HG03558 (cell line): ENCODE data around the gene FLT4.

Experiments
- ATAC-seq: cut with Tn5 transposase; IDR thresholded peaks from one replicate; pipeline ENCODE4 v1.9.1; 2021; ENCODE audit warnings: moderate number of reproducible peaks; ENCODE audit not compliant: unreplicated experiment; ENCODE audit errors: extremely low read depth

Gene FLT4

DNA sequence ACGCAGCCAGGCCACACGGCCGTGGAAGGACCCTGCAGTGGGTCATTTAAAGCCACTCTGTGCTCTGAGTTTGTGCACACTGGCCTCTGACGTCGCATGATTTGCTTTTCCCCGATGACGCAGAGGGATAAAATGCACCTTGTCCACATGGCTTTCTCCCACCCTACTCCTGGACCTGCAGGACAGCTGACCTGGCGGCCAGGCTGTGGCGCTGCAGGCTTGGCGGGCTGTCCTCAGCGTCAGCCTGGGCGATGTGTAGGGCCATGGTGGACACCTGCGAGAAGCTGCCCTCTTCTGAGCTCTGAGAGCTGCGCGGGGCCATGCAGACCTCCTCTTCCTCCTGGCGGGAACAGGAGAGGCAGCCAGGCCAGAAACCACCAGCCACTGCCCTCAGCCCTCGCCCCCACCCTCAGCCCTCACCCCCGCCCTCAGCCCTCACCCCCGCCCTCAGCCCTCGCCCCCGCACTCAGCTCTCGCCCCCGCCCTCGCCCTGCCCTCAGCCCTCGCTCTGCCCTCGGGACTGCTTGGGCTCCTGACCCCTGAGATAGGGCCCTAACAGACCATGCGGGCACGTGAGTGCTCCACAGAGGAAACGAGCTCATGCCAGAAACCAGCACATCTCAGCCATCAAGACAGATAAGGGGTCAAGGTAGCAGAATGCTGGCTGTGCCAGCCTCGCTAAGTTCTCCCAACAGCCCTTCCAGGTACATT lies 38.1 kb downstream of the FLT4 start:
- no peak for ATAC-seq

DNA sequence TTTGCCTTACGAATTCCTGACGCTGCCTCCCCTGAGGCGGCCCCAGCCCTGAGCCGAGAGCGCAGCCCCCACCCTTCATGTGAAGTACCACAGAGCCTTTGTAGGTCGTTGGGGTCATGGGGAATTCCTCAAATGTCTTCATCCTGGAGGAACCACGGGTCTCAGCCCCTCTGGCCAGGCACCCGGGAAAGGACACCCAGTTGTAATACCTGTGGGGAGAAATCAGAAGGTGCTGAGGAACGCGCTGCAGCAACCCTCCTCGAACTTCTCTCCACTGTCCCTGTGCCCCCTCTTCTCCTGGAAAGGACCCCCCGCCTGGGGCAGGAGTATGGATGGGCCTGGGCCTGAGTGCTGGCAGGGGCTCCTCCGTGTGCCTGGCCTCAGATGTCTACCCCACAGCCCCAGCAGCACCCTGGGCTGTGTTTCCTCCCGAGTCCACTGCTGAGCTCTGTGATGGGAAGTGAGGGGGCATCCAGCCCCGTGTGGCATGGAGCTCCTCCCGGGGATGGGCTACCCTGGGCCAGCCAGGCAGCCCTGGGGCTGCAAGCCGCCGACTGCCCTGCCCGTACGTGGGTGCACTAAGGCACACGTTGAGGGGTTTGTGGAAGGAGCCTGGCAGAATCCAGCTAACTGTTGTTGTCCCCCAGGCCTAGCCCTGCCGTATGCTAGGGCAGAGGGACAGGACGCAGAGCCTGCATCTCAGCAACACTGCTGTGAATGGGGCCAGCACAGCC lies 39.4 kb downstream of the FLT4 start:
- ATAC-seq, result no peak

DNA sequence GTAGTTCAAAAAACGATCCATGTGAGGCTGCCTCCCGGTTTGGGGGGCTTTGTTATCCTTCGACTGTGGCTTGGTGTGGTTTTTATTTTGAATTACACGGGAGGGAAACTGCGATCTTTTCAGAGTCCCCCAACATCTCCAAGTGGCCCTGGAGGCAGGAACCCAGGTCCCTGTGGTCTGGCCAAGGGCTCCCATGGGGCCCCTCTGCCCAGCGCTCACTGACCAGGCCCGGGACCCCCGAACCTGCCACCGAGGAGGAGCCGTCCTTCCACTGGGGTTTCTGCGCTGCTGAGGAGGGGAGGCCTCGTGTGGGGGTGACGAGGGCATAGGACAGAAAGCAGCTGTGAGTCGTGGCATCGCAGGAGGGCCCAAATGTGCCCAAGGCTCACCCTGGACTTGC lies 40.0 kb downstream of the FLT4 start:
- ATAC-seq, result no peak

DNA sequence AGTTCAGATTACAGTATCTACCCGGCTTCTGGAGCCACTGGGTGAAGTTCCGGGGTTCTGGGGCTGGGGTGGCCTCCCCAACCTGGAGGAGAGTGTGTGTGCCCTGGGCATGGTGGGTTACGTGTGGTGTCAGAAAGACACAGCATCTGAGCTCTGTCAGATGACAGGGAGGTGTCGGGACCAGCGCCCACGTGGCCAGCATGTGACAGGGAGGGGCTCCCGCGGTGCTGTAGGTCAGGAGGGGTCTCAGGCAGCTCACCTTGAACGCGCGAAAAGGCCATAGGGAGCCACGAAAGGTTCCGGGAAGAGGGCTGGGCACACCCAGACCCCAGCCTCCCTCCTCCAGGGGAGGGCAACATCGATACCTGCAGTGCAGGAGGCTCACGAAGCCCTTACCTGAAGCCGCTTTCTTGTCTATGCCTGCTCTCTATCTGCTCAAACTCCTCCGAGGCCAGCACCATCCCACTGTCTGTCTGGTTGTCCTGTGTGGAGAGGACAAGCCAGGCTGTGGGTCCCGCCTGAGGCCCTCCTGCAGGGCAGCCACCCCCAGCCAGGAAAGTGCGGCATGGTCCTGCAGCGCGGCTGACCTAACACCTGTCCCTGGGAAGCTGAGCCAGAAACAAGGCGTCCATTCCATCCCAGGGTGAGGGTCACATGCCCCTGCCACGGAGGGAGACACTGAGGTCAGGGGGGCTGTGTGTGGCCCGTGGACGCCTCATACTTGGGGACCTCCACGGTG lies 40.7 kb downstream of the FLT4 start:
- ATAC-seq, result no peak

DNA sequence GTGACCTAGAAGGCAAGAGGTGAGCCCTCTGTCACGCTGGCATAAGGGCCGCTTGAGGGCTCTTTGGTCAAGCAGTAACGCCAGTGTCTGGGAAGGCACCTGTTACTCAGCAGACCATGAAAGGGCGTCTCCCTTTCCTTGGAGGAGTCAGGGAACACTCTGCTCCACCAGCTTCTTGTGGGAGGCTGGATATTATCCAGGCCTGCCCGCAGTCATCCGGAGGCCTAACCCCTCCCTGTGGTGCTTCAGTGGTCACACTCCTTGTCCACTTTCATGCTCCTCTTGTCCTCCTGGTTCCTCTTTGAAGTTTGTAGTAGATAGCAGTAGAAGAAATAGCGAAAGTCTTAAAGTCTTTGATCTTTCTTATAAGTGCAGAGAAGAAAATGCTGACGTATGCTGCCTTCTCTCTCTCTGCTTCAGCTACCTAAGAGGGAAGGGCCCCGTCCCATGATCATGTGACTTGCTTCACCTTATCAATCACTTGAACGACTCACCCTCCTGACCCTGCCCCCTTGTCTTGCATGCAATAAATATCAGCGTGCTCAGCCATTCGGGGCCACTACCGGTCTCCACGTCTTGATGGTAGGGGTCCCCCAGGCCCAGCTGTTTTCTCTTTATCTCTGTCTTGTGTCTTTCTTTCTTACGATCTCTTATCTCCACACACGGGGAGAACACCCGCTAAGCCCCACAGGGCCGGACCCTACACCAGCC lies 41.4 kb downstream of the FLT4 start:
- no peak for ATAC-seq

DNA sequence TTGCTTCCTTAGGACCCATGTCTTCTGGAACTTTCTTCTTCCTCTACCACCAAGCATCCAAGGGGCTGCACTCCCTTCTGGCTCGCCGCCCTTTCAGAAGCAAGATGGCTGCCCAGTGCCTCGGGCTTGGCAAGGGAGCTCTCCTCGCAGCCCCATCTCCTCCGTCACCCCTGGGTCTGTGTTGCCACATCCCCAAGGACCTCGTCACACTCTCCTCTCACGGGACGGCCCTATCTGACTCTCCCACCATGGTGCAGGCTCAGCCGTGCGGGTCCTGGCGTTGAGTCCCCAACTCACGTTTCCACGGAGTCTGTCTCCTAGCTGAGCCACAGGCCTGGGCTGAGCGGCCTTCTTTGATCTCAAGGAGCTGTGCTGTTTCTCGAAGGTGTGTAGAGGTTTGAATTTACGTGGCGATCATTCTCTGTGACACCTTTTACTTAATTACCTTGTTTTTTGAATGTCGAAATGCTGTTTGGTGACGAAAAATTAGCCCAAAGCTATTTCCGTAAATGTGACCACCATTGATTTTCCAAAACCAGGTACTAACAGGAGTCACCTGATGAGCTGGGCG lies 43.1 kb downstream of the FLT4 start:
- no peak for ATAC-seq

DNA sequence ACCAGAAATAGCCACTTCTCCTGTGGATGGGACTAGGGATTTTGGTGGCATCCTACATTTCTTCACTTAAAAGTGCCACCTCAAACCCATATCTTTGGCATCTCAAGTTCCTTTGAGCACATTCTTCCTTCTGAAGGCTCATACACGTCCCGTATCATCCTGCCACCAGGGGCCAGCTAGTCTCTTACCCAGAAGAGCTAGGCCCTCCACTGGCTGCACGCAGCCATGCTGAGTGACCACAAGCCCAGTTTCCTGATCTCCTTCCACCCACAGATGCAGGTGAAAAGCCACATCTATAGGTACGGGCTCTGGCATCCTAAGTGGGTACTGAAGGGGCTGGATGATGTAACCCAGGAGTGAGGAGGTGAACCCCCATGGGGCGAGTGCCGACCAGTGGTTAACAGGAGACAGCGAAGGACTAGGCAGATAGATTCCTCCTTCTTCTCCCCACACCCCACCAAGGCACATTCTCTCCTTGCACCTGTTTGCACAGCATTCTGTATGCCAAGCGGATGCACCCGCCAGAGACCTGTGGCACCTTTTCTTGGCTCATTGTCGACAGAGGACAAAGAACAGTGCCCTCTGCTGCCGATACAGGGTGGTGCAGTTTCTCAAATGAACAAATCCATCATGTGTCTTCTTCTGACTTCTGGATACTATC lies 43.7 kb downstream of the FLT4 start:
- ATAC-seq, result no peak

DNA sequence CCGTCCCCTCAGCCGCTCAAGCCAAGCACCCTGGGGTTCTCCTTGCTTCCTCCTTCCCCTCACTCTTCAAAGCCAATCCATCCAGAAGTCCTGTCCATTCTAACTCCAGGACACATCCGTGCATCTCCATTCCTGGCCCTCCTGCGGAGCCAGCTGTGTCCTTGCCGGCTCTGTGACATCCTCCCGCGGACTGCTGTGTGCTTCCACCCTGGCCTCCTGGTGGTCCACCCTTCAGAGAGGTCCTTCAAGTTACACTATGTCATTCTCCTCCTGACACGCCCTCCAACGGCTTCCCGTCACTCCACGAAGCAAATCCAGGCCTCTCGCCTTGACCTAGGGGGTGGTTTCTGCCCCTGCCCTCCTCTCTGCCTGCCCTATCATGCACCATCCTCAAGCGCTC lies 45.1 kb downstream of the FLT4 start:
- no peak for ATAC-seq

DNA sequence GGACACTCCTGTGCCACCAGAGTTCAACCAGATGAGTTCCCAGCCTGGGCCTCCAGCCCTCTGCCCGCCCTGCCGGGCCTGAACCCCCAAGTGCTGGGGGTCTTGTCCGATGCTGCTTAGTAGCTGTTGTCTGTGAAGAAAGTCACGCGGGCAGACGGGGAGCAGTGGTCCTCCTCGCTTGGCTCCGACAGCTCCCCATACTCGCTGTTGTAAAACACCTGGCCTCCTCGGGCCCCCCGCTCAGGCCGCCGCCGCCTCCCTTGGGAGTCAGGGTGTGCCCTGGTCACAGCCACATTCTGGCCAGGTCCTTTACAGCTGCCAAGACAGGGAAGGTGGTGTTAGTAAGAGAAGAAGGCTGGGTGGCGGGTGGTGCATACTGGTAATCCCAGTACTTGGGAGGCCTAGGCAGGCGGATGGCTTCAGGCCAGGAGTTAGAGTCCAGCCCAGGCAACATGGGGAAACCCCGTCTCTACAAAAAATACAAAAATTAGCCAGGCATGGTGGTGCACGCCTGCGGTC lies 46.3 kb downstream of the FLT4 start:
- ATAC-seq, result no peak

DNA sequence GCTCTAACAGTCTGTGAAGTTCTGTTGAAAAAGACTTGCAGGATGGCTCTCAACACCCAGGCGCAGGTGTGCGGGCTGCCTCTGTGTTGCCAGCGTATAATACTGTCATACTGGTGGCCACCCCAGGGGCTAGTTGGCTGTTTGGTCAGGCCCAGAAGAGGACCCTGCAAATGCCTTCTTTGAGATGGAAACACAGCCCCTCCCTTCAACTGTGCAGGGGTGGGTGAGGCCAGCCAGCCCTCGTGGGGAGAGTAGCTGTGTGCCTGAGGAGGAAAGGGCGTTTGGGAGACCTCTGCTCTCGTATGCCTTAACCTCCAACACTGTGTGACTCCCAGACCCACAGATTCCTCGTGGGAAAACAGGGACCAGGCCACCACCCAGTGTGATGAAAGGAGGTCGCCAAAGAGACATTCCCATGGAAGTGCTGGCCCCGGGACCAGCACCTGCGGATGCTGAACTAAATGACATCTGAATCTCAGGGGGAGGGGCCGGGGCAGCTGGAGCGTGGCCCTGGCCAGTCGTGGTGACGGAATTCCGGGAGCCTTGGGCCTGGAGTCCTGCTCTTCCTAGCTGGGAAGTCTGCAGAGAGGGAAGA lies 46.8 kb downstream of the FLT4 start:
- ATAC-seq, result no peak

DNA sequence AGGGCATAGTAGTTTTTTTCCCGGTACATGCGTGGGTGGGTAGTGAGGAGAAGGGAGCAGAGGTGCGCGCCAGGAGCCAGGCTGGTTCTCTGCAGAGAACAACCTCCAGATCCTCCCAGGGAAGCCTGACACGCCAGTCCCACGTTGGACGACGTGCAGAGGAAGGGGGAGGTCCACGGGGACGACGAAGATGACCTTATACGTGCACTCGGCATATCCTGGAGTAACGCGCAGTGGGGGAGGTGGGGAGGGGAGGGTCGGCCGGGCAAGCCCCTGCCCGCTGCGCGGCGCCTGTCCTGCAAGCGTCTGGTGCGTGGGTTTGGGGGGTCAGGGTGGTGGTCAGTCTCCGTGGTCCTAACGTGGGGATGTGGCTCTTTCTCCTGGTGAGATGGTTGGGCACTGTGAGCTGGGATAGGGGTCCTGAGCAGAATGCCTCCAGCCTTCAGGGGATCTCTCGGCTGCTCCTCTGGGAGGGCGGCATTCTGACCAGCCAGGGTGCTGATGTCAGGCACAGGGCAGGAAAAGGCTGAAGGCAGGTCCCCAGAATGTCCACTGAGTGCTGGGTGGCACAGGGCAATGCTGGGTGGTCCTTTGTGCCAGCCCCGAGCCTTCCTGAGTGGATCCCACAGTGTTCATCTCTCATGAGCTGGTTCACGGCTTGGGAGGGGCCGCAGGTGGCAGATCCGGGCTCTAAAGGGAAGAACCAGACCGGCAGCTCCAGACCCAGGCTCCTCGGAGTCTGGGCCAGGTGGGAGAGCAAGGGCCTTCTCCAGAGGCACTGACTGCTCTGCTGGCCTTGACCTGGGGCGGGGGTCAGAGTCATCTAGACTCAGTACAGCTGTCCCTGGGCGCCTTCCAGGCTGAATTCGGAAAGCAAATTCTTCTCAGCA lies 47.6 kb downstream of the FLT4 start:
- no peak for ATAC-seq

DNA sequence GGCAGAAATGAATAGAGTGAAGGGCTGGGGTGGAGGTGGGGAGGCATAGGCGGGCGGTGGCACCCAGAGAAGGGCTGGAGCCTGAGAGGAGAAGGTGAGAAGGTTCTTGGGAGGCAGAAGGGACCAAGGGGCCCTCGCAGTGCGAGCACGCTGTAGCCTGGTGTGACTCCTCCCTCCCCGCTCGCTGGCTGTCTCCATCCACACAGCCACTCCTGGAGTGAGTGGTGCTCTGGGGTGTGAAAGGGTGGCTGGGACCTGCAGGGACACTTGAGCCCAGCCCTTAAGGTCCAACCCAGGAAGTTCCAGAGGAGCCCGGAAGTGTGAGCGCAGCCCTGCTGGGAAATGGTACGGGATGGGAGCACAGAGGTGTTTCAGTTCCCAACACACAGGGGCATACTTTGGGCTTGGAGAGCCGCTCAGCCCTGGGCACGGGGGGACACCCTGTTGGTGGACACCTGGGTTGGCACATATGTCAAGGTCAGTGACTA lies 48.8 kb downstream of the FLT4 start:
- no peak for ATAC-seq

DNA sequence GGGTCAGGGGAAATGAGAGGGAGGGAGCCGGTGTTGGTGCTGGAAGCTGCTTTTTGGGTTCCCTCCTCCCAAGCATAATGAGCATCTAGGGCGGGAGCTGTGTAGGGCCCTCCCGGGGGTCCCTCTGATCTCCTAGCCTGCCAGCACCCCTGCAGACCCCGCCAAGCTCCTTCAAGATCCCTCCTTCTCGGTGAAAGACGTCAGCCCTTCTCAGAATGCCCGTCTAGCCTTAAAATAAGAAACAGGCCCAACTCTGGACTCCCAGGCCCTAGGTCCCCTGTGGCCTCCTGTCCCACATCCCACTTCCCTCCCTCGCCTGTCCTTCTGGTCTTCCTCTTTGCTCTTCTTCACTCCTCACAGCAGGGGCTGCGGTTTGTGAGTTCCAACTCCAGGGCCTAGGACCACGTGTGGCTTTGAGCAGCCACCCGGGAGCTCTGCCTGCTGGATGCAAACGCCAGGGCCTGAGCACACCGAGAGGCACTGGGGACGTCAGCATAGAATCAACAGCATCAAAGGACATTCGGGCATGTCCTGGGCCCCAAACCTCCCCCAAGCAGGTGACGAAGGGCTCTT lies 49.3 kb downstream of the FLT4 start:
- no peak for ATAC-seq

DNA sequence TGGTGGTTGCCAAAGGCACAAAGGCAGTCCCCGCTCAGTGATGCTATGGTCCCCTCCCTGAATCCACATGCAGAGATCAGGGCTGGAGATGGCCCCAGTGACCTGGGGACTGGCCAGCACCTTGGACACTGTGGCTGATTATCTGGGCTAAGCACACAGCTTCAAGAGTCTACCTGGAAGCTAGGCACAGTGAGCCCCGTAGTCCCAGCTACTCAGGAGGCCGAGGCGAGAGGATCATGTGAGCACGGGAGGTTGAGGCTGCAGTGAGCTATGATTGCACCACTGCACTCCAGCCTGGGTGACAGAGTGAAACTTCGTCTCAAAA lies 49.8 kb downstream of the FLT4 start:
- no peak for ATAC-seq

DNA sequence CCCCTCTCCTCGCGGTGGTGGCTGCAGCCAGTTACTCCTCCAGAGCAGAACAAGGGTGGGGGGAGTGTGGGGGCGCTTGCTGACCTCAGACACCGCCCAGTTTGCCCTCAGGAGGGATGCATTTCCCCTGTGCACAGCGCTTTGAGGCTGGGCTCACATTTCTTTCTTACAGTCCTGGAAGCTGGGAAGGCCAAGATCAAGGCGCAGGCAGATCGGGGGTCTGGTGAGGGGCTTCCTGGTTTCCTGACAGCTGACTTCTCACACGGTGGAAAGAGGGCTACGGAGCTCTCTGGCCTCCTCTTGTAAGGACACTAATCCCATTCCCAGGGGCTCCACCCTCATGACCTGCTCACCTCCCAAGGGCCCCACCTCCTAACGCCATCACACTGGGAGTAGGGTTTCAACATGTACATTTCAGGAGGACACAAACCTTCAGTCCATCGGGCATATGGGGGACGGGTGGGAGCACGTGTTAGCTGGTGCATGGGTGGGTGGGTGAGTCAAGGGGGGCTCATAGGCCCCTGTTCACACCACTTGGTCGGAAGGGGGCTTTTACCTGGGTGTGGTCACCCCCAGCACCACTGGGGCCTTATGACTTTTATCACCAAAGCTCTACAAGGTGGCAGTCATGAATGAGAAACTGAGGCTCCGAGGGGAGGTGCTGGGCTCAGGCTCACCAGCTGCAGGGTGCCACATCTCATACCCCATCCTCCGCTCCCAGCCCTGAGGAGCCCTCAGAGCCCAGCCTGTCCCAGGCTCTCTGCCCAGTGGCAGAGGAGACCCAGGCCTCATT lies 50.4 kb downstream of the FLT4 start:
- ATAC-seq, result no peak

DNA sequence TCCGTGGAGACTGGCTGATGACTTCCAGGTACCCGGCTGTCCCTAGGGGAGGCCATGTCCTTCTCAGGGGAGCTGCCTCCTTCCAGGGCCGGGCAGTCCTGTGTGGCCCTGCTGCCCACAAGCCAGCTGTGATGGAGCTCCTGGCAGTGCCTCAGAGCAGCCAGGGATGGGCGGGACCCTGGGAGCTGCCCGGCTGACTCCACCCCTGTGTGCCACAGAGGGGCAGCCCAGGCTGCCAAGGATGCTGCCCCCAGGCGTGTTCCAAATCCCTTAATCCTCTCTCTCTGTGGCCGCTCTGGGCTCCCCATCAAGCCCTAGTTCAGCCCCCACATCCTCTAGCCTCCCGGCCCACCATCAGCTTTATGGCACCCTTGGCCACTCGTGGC lies 51.1 kb downstream of the FLT4 start:
- ATAC-seq, result no peak

DNA sequence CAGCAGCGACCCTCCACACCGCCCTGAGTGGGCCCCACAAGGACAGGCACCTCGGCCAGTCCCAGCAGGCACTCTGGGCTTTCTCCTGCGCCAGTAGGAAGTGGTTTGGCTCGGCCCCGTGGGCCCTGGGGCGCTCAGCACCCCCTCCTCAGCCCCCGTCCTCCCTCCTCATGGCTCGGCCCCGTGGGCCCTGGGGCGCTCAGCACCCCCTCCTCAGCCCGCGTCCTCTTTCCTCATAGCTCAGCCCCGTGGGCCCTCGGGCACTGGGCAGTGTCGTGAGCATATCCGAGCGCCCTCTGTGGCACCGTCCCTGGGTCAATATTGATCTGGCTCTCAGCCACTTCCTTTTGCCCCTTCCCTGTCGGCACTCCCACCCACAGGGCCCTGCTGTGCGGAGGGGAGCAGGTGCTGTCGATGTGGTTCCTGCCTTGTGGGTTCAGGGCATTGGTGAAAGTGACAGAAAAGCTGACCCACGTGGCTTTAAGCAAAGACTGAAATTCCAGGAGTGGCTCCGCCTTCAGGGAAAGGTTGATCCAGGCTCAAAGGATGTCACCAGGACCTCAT lies 52.6 kb downstream of the FLT4 start:
- ATAC-seq, result no peak
